ENCODE measurements around the gene PLET1. TPM values are rescaled to one million over a fixed set of nuclear protein-coding genes. Genes with fewer than 3 reads are reported as not detected.
"Not testable (repeated sequence)": the region's sequence is repeated elsewhere in the genome, so short reads cannot be mapped to it uniquely, and the experiment has no call there.

The PLET1 gene
- total RNA-seq, 1 donor from 2014 or later, result not detected

DNA sequence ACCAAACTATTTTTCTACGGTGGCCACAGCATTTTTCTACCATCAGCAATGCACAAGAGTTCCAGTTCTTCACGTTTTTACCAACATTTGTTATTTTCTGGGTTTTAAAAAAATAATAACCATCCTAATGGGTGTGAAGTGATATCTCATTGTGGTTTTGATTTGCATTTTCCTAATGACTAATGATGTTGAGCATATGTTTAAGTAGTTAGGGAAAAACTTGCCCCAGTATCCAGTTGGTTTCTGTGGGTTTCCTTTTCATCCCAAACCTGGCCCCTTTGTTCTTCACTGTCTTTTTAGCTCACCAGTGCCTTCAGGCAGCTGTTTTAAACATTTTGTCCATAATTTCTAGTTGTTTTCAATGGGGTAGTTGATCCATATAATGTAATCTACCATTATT lies 49.1 kb downstream of the PLET1 start:
- no peak for DNase-seq (ENCODE audit: low read depth)
- H3K4me3 ChIP-seq (ENCODE audit: low read depth, low read length), result no peak overlapping the region
- no peaks in the 10 kb centered on the region for H3K27me3 ChIP-seq (ENCODE audit: control insufficient read depth, insufficient read depth, low read length)
- no peaks in the 10 kb centered on the region for H3K36me3 ChIP-seq (ENCODE audit: control insufficient read depth, insufficient read depth, low read length)
- TF ChIP-seq, protein P1, sequence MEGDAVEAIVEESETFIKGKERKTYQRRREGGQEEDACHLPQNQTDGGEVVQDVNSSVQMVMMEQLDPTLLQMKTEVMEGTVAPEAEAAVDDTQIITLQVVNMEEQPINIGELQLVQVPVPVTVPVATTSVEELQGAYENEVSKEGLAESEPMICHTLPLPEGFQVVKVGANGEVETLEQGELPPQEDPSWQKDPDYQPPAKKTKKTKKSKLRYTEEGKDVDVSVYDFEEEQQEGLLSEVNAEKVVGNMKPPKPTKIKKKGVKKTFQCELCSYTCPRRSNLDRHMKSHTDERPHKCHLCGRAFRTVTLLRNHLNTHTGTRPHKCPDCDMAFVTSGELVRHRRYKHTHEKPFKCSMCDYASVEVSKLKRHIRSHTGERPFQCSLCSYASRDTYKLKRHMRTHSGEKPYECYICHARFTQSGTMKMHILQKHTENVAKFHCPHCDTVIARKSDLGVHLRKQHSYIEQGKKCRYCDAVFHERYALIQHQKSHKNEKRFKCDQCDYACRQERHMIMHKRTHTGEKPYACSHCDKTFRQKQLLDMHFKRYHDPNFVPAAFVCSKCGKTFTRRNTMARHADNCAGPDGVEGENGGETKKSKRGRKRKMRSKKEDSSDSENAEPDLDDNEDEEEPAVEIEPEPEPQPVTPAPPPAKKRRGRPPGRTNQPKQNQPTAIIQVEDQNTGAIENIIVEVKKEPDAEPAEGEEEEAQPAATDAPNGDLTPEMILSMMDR (IDR thresholded peaks at IDR 0.05; ENCODE audit: insufficient read depth, low read length, poor library complexity, severe bottlenecking), result no peak

DNA sequence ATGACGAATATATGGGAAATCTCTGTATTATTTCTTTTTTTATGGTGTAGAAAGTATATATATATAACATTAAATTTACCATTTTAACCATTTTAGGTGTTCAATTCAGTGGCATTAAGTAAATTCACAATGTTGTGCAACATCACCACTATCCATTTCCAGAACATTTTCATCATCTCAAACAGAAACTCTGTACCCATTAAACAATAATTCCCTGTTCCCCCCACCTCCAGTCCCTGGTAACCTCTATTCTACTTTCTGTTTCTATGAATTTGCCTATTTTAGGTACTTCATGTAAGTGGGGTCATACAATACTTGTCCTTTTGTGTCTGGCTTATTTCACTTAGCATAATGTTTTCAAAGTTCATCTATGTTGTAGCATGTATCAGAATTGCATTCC lies 49.8 kb downstream of the PLET1 start:
- TF ChIP-seq, protein P1 (IDR thresholded peaks at IDR 0.05; ENCODE audit: insufficient read depth, low read length, poor library complexity, severe bottlenecking), result no peak
- no peaks in the 10 kb centered on the region for H3K27me3 ChIP-seq (ENCODE audit: control insufficient read depth, insufficient read depth, low read length)
- no peaks in the 10 kb centered on the region for H3K36me3 ChIP-seq (ENCODE audit: control insufficient read depth, insufficient read depth, low read length)
- no peak for DNase-seq (ENCODE audit: low read depth)
- no peak overlapping the region for H3K4me3 ChIP-seq (ENCODE audit: low read depth, low read length)

- DNase-seq (ENCODE audit: low read depth), result no peak
- TF ChIP-seq, protein P1 (IDR thresholded peaks at IDR 0.05; ENCODE audit: insufficient read depth, low read length, poor library complexity, severe bottlenecking), result no peak
- no peaks in the 10 kb centered on the region for H3K36me3 ChIP-seq (ENCODE audit: control insufficient read depth, insufficient read depth, low read length)
- H3K4me3 ChIP-seq (ENCODE audit: low read depth, low read length), result no peak overlapping the region
- H3K27me3 ChIP-seq (ENCODE audit: control insufficient read depth, insufficient read depth, low read length), result no peaks in the 10 kb centered on the region
Observed at GRCh38 chr11:112206071-112206470, 54.6 kb downstream of the PLET1 start.

- no peaks in the 10 kb centered on the region for H3K27me3 ChIP-seq (ENCODE audit: control insufficient read depth, insufficient read depth, low read length)
- DNase-seq (ENCODE audit: low read depth), result no peak
- H3K4me3 ChIP-seq (ENCODE audit: low read depth, low read length), result no peak overlapping the region
- TF ChIP-seq, protein P1 (IDR thresholded peaks at IDR 0.05; ENCODE audit: insufficient read depth, low read length, poor library complexity, severe bottlenecking), result no peak
- H3K36me3 ChIP-seq (ENCODE audit: control insufficient read depth, insufficient read depth, low read length), result no peaks in the 10 kb centered on the region
Observed at GRCh38 chr11:112200252-112200651, 60.4 kb downstream of the PLET1 start.

GRCh38 chr11:112199101-112199500 lies 61.6 kb downstream of the PLET1 start:
- not testable (repeated sequence) for DNase-seq (ENCODE audit: low read depth); H3K27me3 ChIP-seq (ENCODE audit: control insufficient read depth, insufficient read depth, low read length); H3K36me3 ChIP-seq (ENCODE audit: control insufficient read depth, insufficient read depth, low read length); H3K4me3 ChIP-seq (ENCODE audit: low read depth, low read length)

Other genes with a start within 250 kb of the PLET1 start
- gene DLAT, start 235.5 kb downstream of the PLET1 start, total RNA-seq, result 33.4 and 42.1 TPM in 2 replicates
- gene PIH1D2, start 186.8 kb downstream of the PLET1 start, total RNA-seq, result 0.92 and 1.4 TPM in 2 replicates
- gene NKAPD1, start 186.6 kb downstream of the PLET1 start, total RNA-seq, result 17.0 and 21.7 TPM in 2 replicates
- gene TIMM8B, start 174.1 kb downstream of the PLET1 start, total RNA-seq, result 24.8 and 42.3 TPM in 2 replicates
- 67.8 and 69.7 TPM in 2 replicates for gene SDHD, start 174.0 kb downstream of the PLET1 start, total RNA-seq
- 8.4 and 15.5 TPM in 2 replicates for gene IL18, start 96.8 kb downstream of the PLET1 start, total RNA-seq
- not detected in 2 replicates for gene TEX12, start 93.5 kb downstream of the PLET1 start, total RNA-seq
- 0.48 TPM in 1 of 2 replicates, not detected in the other for gene BCO2, start 85.3 kb downstream of the PLET1 start, total RNA-seq
- 24.1 and 34.2 TPM in 2 replicates for gene PTS, start 34.4 kb downstream of the PLET1 start, total RNA-seq